Stimulated activated CD4-positive, alpha-beta T cell treated with anti-CD3 and anti-CD28 coated beads, Interleukin-4, amount 100 ng/mL, for 1 hour (primary cell): ENCODE data around the gene XXYLT1.
"Not testable (repeated sequence)": the region's sequence is repeated elsewhere in the genome, so short reads cannot be mapped to it uniquely, and the experiment has no call there.

Experiments used
- DNase-seq: peaks from one replicate; pipeline ENCODE4 v3.0.0-alpha.2; 2020

The XXYLT1 gene

DNA sequence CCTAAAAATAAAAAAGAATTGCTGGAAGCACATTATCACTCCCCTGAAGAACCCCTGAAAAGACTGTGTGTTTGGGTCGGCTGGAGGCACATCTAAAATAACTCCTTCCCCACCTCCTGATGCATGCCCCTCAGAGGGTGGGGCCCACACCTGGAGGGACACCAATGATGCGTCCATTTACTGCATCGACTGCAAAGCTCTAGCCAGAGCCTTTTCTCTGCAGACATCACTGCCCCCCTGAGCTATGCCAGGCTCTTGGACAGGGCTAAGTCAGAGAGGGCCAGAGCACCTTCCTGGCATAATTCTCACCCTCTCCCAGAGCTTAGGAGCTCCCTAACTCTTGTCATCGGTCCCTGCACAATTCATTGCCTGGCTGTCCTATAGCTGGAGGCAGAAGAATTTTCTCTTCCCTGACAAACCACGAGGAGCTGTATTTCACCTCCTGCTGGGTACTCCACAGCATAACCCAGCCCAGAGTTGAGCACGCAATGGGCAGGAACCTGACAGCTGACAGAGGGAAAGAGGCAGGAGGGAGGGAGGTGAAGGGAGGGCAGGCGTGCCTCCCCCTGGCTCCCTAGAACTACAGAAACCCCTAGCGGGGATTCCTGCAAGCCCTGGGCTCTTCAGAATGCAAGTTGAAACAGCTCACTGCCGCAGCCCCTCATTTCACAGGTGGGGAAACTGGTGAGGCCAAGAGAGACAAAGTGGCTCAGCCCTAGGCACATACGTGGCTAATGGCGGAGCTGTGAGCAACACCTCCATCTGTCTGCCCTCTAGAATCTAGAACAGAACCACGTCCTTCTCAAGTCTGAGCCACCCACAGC, 46.6 kb downstream of the XXYLT1 start:
- DNase-seq = no peak

- DNase-seq = no peak
Observed at GRCh38 chr3:195221876-195222617, 48.9 kb downstream of the XXYLT1 start.

DNA sequence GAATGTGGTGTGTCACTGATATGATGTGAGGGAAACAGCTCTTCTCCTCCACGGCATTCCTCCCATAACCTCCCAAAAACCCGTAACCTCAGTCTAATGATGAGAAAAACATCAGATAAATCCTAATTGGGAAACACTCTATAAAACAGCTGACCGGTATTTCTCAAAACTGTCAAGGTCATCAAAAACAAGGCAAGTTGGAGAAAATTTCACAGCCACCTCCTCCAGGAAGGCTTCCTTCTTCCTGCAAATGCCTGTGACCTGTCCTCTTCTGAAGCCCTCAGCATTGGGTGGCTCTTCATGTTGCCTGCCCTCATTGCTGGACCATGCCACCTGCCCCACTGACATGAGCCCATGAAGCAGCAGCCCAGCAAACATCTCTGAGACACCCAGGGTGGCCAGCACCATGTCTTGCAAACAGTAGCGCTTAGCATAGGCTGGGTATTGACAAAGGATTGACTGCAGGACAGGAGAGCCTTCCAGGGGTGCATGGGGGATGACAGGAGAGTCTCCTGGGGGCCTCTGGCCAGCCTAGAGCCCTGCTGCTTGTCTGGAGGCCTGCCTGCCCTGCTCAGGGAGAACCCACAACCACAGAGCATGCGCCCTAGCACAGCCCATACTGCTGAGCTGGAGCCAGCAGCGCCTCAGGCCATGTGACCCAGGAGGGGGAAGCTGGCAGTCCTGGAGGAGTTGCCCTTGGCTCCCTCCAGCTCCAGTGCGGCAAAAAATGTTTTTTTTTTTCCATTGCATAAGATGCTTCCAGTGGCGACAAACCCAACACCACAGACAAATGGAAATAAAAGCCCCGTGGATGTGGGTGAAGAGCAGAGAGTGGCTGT, 49.7 kb downstream of the XXYLT1 start:
- DNase-seq = no peak

DNA sequence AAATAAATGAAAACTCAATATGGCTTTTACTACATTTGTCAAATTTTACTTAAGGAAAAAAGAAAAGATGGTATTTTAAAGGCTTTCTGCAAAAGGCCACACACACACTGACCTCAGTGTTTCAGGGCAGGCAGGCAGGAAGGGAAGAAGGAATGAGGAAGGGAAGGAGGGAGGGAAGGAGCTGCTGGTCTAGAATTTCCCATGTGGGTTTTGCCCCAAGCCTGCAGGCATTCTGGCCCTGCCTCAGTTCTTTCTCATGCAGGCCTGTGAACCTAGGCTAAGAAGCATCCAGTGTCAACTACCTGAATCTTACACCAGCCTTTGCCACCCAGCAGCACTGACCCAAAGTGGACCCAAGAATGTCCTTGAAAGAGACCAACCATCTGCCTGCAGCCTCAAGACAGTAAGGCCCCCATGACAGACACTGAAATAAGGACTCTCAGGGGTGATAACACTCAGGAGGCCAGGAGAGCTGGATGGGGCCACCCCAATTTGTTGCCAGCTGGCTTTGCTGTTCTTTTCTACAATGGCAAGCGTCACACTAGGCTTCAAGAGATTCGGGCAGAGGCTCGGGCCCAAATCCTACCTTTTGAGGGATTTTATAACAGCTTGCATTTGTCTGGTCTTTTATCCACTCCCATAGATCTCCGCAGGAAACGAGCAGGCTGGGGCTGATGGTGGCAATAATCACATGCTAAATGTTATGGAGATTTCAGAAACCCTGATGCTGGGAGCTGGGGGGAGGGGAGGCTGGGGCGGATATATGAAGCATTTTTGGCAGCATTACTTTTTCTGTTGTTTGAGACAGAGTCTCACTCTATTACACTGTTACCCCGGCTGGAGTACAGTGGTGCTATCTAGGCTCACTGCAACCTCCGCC, 51.4 kb downstream of the XXYLT1 start:
- no peak for DNase-seq

- not testable (repeated sequence) for DNase-seq
Observed at GRCh38 chr3:195218331-195218730, 52.6 kb downstream of the XXYLT1 start.

GRCh38 chr3:195215576-195215975, 55.4 kb downstream of the XXYLT1 start:
- DNase-seq = not testable (repeated sequence)

- DNase-seq = no peak
Observed at GRCh38 chr3:195214381-195214780, 56.6 kb downstream of the XXYLT1 start.

DNA sequence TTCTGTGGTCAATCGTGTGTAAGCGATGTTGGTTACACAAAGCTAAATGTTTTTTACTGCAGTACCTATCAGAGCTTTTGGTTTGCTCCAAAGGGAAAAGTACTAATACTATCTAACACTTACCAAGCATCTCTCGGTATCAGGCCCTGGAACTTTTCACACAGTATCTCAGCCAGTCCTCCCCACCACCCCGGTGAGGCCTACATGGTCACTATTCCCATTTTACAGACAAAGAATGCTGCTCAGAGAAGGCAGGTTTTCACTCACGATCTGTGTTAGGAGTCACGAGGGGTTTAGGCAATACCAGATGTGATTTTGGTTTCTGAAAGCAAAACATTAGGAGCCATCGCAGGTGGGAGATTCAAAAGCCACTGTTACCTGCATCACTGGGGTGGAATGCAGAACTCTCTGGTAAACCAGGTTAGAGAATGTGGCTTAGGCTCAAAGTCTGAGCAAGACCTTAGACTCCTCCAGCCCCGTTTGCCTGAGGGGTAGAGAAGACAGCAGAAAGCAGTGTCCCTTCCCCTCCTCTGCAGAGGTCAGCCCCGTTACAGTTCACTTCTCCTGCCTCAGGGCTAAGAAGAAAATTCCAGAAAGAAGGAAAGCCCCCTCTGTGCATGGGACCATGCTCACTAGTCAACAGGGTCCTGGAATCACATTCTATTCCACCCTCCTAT, 57.2 kb downstream of the XXYLT1 start:
- no peak for DNase-seq

DNA sequence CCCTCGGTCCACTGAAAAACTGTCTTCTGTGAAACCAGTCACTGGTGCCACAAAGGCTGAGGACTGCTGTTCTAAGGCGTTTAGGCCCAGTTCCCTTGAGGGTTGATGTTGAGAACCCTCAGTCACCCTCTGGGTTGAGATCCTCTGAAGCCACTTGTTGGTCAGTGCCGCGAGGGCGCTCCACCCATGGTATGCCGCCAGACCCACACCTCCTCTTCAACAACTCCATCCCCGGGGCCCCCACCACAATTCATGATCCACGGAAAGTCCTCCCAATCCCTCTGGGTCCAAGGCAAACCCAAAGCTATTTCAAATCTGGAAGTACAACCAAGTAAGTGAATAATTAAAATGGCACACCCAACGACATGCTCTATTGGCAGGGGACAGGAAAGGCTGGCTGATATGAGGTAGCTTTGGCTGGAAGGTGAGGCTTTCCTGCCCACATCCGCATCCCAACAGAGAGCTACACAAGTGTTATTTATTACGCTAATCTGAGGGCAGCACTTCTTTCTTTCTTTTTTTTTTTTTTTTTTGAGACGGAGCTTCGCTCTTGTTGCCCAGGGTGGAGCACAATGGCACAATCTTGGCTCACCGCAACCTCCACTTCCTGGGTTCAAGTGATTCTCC, 58.1 kb downstream of the XXYLT1 start:
- no peak for DNase-seq

GRCh38 chr3:195212033-195212748, 58.8 kb downstream of the XXYLT1 start:
- no peak for DNase-seq

GRCh38 chr3:195210266-195210973, 60.5 kb downstream of the XXYLT1 start:
- DNase-seq = no peak

DNA sequence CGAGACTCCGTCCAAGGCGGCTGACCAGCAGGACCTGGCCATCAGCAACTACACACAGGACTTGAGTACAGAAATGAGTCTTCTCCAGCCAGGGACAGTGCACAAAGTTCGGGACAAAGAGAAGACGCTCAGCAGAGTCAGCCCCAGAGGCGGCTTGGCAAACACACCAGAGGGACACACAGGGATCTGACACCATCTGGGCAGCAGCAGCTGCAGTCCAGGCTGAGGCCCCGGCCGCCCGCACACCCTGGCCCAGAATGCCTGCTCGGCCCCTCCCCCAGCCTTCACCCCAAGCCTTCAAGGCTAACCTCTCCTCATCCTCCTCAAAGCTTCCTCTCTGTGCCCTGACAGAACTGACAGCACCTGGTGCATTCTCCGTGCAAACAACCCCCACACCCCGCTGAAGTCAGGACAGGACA, 61.1 kb downstream of the XXYLT1 start:
- DNase-seq = no peak

GRCh38 chr3:195209083-195209846, 61.7 kb downstream of the XXYLT1 start:
- no peak for DNase-seq

DNA sequence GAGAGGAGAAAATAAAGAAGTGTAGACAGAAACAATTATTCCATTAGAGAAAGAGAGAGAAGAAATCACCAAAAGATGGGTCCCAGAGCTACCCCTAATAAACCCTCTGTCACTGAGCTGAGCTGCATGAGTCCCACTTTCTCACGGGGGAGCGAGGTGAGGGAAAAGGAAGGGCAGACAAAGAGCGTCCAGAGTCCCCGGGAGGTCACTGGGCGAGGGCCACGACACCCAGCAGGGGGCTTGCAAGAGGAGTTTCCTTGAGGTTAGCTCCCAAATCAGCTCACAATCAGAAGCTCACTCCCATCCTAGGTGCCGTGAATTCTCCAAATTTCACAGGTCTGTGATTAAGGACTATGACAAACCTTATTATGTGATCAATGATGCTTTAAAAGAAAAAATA, 62.3 kb downstream of the XXYLT1 start:
- DNase-seq = no peak

DNA sequence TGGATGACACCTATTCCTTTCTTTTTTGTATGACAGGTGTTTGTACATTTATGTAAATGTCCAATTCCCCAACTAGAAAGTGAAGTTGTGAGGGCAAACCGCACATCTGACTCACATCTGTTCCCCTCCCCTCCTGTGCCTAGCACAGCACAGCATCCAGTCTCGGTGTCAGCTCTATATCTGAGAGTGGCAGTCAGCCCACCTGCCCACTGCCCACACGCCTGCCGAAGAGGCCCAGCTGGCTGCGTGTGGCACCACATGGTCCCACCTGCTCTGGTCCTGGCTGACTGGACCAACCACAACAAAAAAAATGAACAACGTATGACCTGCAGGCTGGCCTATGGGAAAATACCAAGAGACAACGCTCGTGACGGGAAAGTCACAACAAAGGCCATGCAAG, 62.8 kb downstream of the XXYLT1 start:
- no peak for DNase-seq

- no peak for DNase-seq
Observed at GRCh38 chr3:195207731-195208130, 63.2 kb downstream of the XXYLT1 start.

DNA sequence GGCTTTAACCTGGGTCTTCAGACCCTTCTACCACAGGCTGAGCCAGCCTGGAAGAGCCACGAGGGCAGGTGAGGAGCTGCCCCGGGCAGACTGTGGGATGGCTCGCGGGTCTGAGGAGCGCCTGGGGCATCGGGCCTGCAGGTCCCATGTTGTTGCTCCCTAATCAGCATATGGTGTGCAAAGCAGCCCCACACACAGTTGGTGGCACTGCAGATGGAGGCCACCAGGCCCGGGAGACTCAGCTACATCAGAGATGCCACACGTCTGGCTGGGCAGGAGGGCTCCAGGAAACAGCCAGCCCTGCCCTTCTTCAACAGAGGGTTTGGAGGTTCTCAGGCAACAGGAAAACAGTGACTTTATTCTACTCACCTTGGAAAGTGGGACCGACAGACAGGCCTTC, 63.9 kb downstream of the XXYLT1 start:
- no peak for DNase-seq

DNA sequence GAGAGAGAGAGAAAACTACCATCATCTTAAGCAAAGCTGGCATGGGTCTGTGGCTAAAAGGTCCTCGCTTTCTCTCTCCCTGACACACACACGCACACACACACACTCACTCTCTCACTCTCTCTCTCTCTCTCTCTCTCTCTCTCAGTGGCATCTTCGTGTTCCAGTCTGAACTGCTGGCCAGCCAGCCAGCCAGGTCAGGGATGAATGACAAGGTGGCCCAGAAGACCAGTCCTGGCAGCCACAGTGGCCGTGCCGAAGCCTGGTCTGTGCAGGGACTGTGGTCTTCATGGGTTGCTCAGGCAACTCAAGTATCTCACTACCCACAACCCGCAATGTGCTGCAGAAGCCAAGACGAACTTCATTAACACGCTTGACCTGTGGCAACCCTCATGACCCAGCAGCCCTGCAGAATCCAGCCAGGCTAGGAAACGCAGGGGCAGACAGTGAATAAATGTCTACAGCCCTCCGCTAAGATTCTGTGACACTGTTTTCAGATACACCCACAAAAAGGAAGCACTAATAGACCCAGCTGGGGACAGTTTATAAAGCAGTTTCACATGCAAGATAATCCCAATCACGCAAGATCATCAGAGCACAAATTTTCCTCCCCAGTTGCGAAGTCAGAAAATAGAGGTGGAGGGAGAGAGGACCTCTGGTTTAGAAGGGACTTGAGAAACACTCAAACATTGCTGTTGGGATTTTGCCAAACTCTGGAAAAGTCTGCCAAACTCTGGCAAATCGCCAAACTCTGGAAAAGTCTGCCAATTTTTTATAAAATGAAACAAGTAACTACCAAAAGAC, 66.4 kb downstream of the XXYLT1 start:
- DNase-seq = no peak
